Mesothelial cell of epicardium (in vitro differentiated cells): ENCODE results near the gene FAM135A. TPM values are rescaled to one million over a fixed set of nuclear protein-coding genes. Genes with fewer than 3 reads are reported as not detected.
"Not testable (repeated sequence)": the region's sequence is repeated elsewhere in the genome, so short reads cannot be mapped to it uniquely, and the experiment has no call there.

Source experiments
- DNase-seq, 2 experiments: peaks; one replicate each; pipeline ENCODE4 v3.0.0; 2021; ENCODE audit warnings: low spot score in 2 of 2; ENCODE audit not compliant: unreplicated experiment in 2 of 2
- H3K27ac Mint-ChIP-seq: 2 replicates; pipeline ENCODE4 v1.8.0; 2021; ENCODE audit warnings: mixed read lengths
- H3K27me3 Mint-ChIP-seq: 2 replicates; pipeline ENCODE4 v1.8.0; 2021; ENCODE audit warnings: low read depth, mixed read lengths
- H3K36me3 Mint-ChIP-seq: 2 replicates; pipeline ENCODE4 v1.8.0; 2021; ENCODE audit warnings: mixed read lengths
- H3K4me1 Mint-ChIP-seq: 2 replicates; pipeline ENCODE4 v1.8.0; 2021; ENCODE audit warnings: mixed read lengths
- H3K4me3 Mint-ChIP-seq: 2 replicates; pipeline ENCODE4 v1.8.0; 2021; ENCODE audit warnings: mild to moderate bottlenecking, moderate library complexity, mixed read lengths
- H3K9me3 Mint-ChIP-seq: 2 replicates; pipeline ENCODE4 v1.8.0; 2021; ENCODE audit warnings: mixed read lengths
- CTCF ChIP-seq: fragments of 200-600 bp; sonication (generic); IDR thresholded peaks from one replicate; pipeline ENCODE4 v1.5.0; 2021; ENCODE audit warnings: antibody characterized with exemption; ENCODE audit not compliant: unreplicated experiment
- total RNA-seq: library from RNA; stranded (reverse); gene quantifications from 3 replicates; pipeline ENCODE4 v1.2.1, GENCODE V29; 2021

The FAM135A gene
- total RNA-seq, 1 donor from 2014 or later: 24.8 TPM

- TF ChIP-seq CTCF: no peak
- peaks cover 28% of the 10 kb centered on the region for H3K36me3 Mint-ChIP-seq
- peaks cover 14% of the 10 kb centered on the region for H3K9me3 Mint-ChIP-seq
- H3K27me3 Mint-ChIP-seq: no peaks in the 10 kb centered on the region
- H3K4me3 Mint-ChIP-seq: no peak overlapping the region
- no peak for DNase-seq
- no peak overlapping the region for H3K27ac Mint-ChIP-seq
- H3K4me1 Mint-ChIP-seq: no peaks in the 10 kb centered on the region
Observed at GRCh38 chr6:70456735-70457134, 43.4 kb downstream of the FAM135A start.

GRCh38 chr6:70459235-70459634 lies 45.9 kb downstream of the FAM135A start:
- no peaks in the 10 kb centered on the region for H3K27me3 Mint-ChIP-seq
- H3K4me1 Mint-ChIP-seq: no peaks in the 10 kb centered on the region
- no peak for TF ChIP-seq CTCF
- H3K27ac Mint-ChIP-seq: no peak overlapping the region
- H3K9me3 Mint-ChIP-seq: peaks cover 8% of the 10 kb centered on the region
- H3K4me3 Mint-ChIP-seq: no peak overlapping the region
- H3K36me3 Mint-ChIP-seq: peaks cover 21% of the 10 kb centered on the region
- no peak for DNase-seq

GRCh38 chr6:70459699-70460098 lies 46.4 kb downstream of the FAM135A start:
- peaks cover 17% of the 10 kb centered on the region for H3K36me3 Mint-ChIP-seq
- DNase-seq: not testable (repeated sequence)

GRCh38 chr6:70470016-70470415 lies 56.7 kb downstream of the FAM135A start:
- H3K9me3 Mint-ChIP-seq: peaks cover 7% of the 10 kb centered on the region
- no peak overlapping the region for H3K27ac Mint-ChIP-seq
- no peaks in the 10 kb centered on the region for H3K27me3 Mint-ChIP-seq
- DNase-seq: no peak
- TF ChIP-seq CTCF: no peak
- no peak overlapping the region for H3K4me3 Mint-ChIP-seq
- peaks cover 30% of the 10 kb centered on the region for H3K36me3 Mint-ChIP-seq
- H3K4me1 Mint-ChIP-seq: no peaks in the 10 kb centered on the region

More at GRCh38 chr6:70459699-70460098, 46.4 kb downstream of the FAM135A start:
- not testable (repeated sequence) for H3K9me3 Mint-ChIP-seq, H3K27me3 Mint-ChIP-seq, H3K4me3 Mint-ChIP-seq, H3K27ac Mint-ChIP-seq, H3K4me1 Mint-ChIP-seq

- not testable (repeated sequence) for H3K9me3 Mint-ChIP-seq, DNase-seq, H3K27ac Mint-ChIP-seq, H3K27me3 Mint-ChIP-seq, H3K4me3 Mint-ChIP-seq, H3K4me1 Mint-ChIP-seq
- peaks cover 29% of the 10 kb centered on the region for H3K36me3 Mint-ChIP-seq
Observed at GRCh38 chr6:70470510-70470909, 57.2 kb downstream of the FAM135A start.

- Mint-ChIP-seq H3K36me3 (peaks cover 33% of the 10 kb centered on the region), H3K27me3 (no peaks in the 10 kb centered on the region), H3K27ac (no peak overlapping the region), H3K4me3 (no peak overlapping the region), H3K9me3 (peaks cover 5% of the 10 kb centered on the region), H3K4me1 (peaks cover 7% of the 10 kb centered on the region)
- no peak for TF ChIP-seq CTCF
- no peak for DNase-seq
Observed at GRCh38 chr6:70474751-70475150, 61.4 kb downstream of the FAM135A start.

GRCh38 chr6:70479236-70479635 lies 65.9 kb downstream of the FAM135A start:
- no peak overlapping the region for H3K4me3 Mint-ChIP-seq
- peaks cover 7% of the 10 kb centered on the region for H3K4me1 Mint-ChIP-seq
- TF ChIP-seq CTCF: no peak
- H3K27me3 Mint-ChIP-seq: no peaks in the 10 kb centered on the region
- no peak for DNase-seq
- H3K27ac Mint-ChIP-seq: peak overlapping the region; percentile 13
- H3K9me3 Mint-ChIP-seq: peaks cover 5% of the 10 kb centered on the region
- H3K36me3 Mint-ChIP-seq: peaks cover 24% of the 10 kb centered on the region

- not testable (repeated sequence) for DNase-seq, H3K4me3 Mint-ChIP-seq, H3K27ac Mint-ChIP-seq, H3K27me3 Mint-ChIP-seq, H3K36me3 Mint-ChIP-seq, H3K4me1 Mint-ChIP-seq, H3K9me3 Mint-ChIP-seq
Observed at GRCh38 chr6:70486638-70487037, 73.3 kb downstream of the FAM135A start.
